IMR-90 (cell line): ENCODE measurements around the gene TMEM238. TPM values are rescaled to one million over a fixed set of nuclear protein-coding genes. Genes with fewer than 3 reads are reported as not detected.

Experiments used
- ATAC-seq: fragments of 200-7000 bp; cut with Tn5 transposase; 2 replicates; pipeline ENCODE4 v1.9.1; 2020; ENCODE audit warnings: low read depth, mild to moderate bottlenecking, moderate library complexity
- BruUV-seq: library from RNA; stranded (reverse); fragments of 400-500 nt; replicated peaks from 2 replicates; lab custom pipeline; 2021; lab: Mats Ljungman, UMichigan
- CTCF ChIA-PET: fragments of 300-600 bp; formaldehyde crosslinking; extraction: SDS; loops from one replicate; lab custom pipeline; 2021; ENCODE audit warnings: antibody characterized with exemption; lab: Yijun Ruan, JAX
- POLR2A ChIA-PET: fragments of 300-600 bp; sonication (Branson Sonifier 250); formaldehyde crosslinking; loops from one replicate; lab custom pipeline; 2022; ENCODE audit warnings: antibody characterized with exemption; ENCODE audit not compliant: unreplicated experiment; lab: Charles Lee
- DNase-seq: peaks from one replicate; pipeline ENCODE4 v3.0.0; 2013
- H2AFZ ChIP-seq: replicated peaks from 2 replicates; pipeline ENCODE3; 2013; ENCODE audit warnings: low read length, mild to moderate bottlenecking; ENCODE audit not compliant: poor library complexity
- H2AK5ac ChIP-seq: 2 replicates; pipeline ENCODE4 v1.6.1; 2013; ENCODE audit warnings: low read depth, low read length, inconsistent platforms
- H2AK9ac ChIP-seq: replicated peaks from 2 replicates; pipeline ENCODE3; 2013; ENCODE audit warnings: mild to moderate bottlenecking, low read depth, low read length, moderate library complexity; ENCODE audit not compliant: poor library complexity
- H2BK120ac ChIP-seq: 2 replicates; pipeline ENCODE4 v1.6.1; 2013; ENCODE audit warnings: low read depth, low read length, inconsistent platforms
- H2BK15ac ChIP-seq: 3 replicates; pipeline ENCODE4 v1.6.1; 2013; ENCODE audit warnings: low read depth, low read length, inconsistent platforms
- H2BK20ac ChIP-seq: 2 replicates; pipeline ENCODE4 v1.6.1; 2013; ENCODE audit warnings: low read depth, mild to moderate bottlenecking, inconsistent platforms, low read length, moderate library complexity
- H2BK5ac ChIP-seq: 2 replicates; pipeline ENCODE4 v1.6.1; 2013; ENCODE audit warnings: mild to moderate bottlenecking, low read depth, low read length, inconsistent platforms; ENCODE audit not compliant: poor library complexity, severe bottlenecking
- H3K14ac ChIP-seq: replicated peaks from 2 replicates; pipeline ENCODE4 v1.6.1; 2013; ENCODE audit warnings: low read depth, low read length, inconsistent platforms
- H3K18ac ChIP-seq: 2 replicates; pipeline ENCODE4 v1.6.1; 2013; ENCODE audit warnings: low read depth, low read length, control low read depth
- H3K23ac ChIP-seq: 2 replicates; pipeline ENCODE4 v1.6.1; 2013; ENCODE audit warnings: low read depth, low read length, inconsistent platforms
- H3K27ac ChIP-seq: 2 replicates; pipeline ENCODE4 v1.5.1; 2013; ENCODE audit warnings: mild to moderate bottlenecking, control low read depth, low read length; ENCODE audit not compliant: insufficient read depth
- H3K27me3 ChIP-seq: 2 replicates; pipeline ENCODE4 v1.6.1; 2013; ENCODE audit warnings: low read length; ENCODE audit not compliant: control insufficient read depth, insufficient read depth
- H3K36me3 ChIP-seq: 2 replicates; pipeline ENCODE4 v1.6.1; 2013; ENCODE audit warnings: low read length, mixed read lengths; ENCODE audit not compliant: control insufficient read depth, insufficient read depth
- H3K4ac ChIP-seq: 2 replicates; pipeline ENCODE4 v1.6.1; 2013; ENCODE audit warnings: low read depth, low read length, inconsistent platforms
- H3K4me1 ChIP-seq: 2 replicates; pipeline ENCODE4 v1.6.1; 2013; ENCODE audit warnings: low read length, mixed read lengths; ENCODE audit not compliant: control insufficient read depth, insufficient read depth
- H3K4me2 ChIP-seq: 2 replicates; pipeline ENCODE4 v1.6.1; 2013; ENCODE audit warnings: low read depth, mild to moderate bottlenecking, control low read depth, low read length, moderate library complexity
- H3K4me3 ChIP-seq: 2 replicates; pipeline ENCODE4 v1.5.1; 2013; ENCODE audit warnings: low read depth, mild to moderate bottlenecking, control low read depth, low read length, moderate library complexity; ENCODE audit not compliant: insufficient read depth
- H3K56ac ChIP-seq: 2 replicates; pipeline ENCODE4 v1.6.1; 2013; ENCODE audit warnings: low read length, inconsistent platforms; ENCODE audit not compliant: insufficient read depth; ENCODE audit errors: extremely low read depth
- H3K79me1 ChIP-seq, 2 experiments: 2 replicates each; pipeline ENCODE4 v1.6.1; 2013; ENCODE audit warnings: low read length in 2 of 2, inconsistent platforms in 1 of 2, low read depth in 1 of 2
- H3K9ac ChIP-seq: 2 replicates; pipeline ENCODE4 v1.6.1; 2013; ENCODE audit warnings: low read depth, low read length, control low read depth
- H3K9me1 ChIP-seq: 2 replicates; pipeline ENCODE4 v1.6.1; 2013; ENCODE audit warnings: low read length, inconsistent platforms; ENCODE audit not compliant: insufficient read depth
- H3K9me3 ChIP-seq: 2 replicates; pipeline ENCODE4 v1.6.1; 2013; ENCODE audit warnings: low read length; ENCODE audit not compliant: control insufficient read depth, insufficient read depth
- H4K20me1 ChIP-seq: 2 replicates; pipeline ENCODE4 v1.6.1; 2013; ENCODE audit warnings: low read length, inconsistent platforms; ENCODE audit not compliant: insufficient read depth
- H4K5ac ChIP-seq: 2 replicates; pipeline ENCODE4 v1.6.1; 2013; ENCODE audit warnings: mild to moderate bottlenecking, low read depth, low read length, control low read depth
- H4K8ac ChIP-seq, 2 experiments: 2 replicates each; pipeline ENCODE4 v1.6.1; 2013; ENCODE audit warnings: low read depth in 2 of 2, low read length in 2 of 2, control low read depth in 1 of 2, inconsistent platforms in 1 of 2
- H4K91ac ChIP-seq: 2 replicates; pipeline ENCODE4 v1.6.1; 2013; ENCODE audit warnings: low read depth, low read length, inconsistent platforms; ENCODE audit not compliant: insufficient read depth
- BHLHE40 ChIP-seq: fragments of 150-350 bp; IDR thresholded peaks from 2 replicates; pipeline ENCODE4 v1.6.1; 2016; ENCODE audit warnings: mild to moderate bottlenecking, low read depth, low read length
- CEBPB ChIP-seq: IDR thresholded peaks from 2 replicates; pipeline ENCODE4 v1.6.1; 2012; ENCODE audit warnings: low read depth, low read length, improper control_type of control experiment
- CHD1 ChIP-seq: IDR thresholded peaks from 2 replicates; pipeline ENCODE4 v1.6.1; 2012; ENCODE audit warnings: low read depth, low read length, improper control_type of control experiment
- CTCF ChIP-seq: conservative IDR thresholded peaks from 2 replicates; pipeline ENCODE4 v1.5.1; 2012; ENCODE audit warnings: mild to moderate bottlenecking, low read depth, low read length, improper control_type of control experiment
- FOS ChIP-seq: fragments of 150-350 bp; IDR thresholded peaks from 2 replicates; pipeline ENCODE4 v1.6.1; 2016; ENCODE audit warnings: low read depth, low read length
- MAFK ChIP-seq: IDR thresholded peaks from 2 replicates; pipeline ENCODE4 v1.6.1; 2012; ENCODE audit warnings: low read depth, low read length, improper control_type of control experiment
- MAZ ChIP-seq: IDR thresholded peaks from 2 replicates; pipeline ENCODE4 v1.6.1; 2012; ENCODE audit warnings: low read depth, mild to moderate bottlenecking, low read length, improper control_type of control experiment, moderate library complexity, borderline replicate concordance
- MXI1 ChIP-seq: IDR thresholded peaks from 2 replicates; pipeline ENCODE4 v1.6.1; 2012; ENCODE audit warnings: low read depth, mild to moderate bottlenecking, low read length, moderate library complexity, borderline replicate concordance
- NFE2L2 ChIP-seq: fragments of 150-350 bp; IDR thresholded peaks from 2 replicates; pipeline ENCODE4 v1.6.1; 2016; ENCODE audit warnings: low read depth, mild to moderate bottlenecking, low read length
- RCOR1 ChIP-seq: IDR thresholded peaks from 2 replicates; pipeline ENCODE4 v1.6.1; 2012; ENCODE audit warnings: mild to moderate bottlenecking, low read length, improper control_type of control experiment; ENCODE audit not compliant: insufficient replicate concordance
- RFX5 ChIP-seq: IDR thresholded peaks from 2 replicates; pipeline ENCODE4 v1.8.0; 2012; ENCODE audit warnings: low read depth, mild to moderate bottlenecking, low read length, moderate library complexity
- SMC3 ChIP-seq: fragments of 150-350 bp; IDR thresholded peaks from 2 replicates; pipeline ENCODE4 v1.6.1; 2016; ENCODE audit warnings: low read depth, mild to moderate bottlenecking, antibody characterized with exemption, low read length, moderate library complexity
- WGBS, 2 experiments: methylation state at CpG; one replicate each; pipeline versions ENCODE4 v1.1.5 to v1.1.7; 2013; ENCODE audit warnings: missing lambda C conversion rate in 2 of 2; ENCODE audit not compliant: insufficient read length in 1 of 2; ENCODE audit errors: extremely low coverage in 2 of 2; 5-methylcytosine and 5-hydroxymethylcytosine counted together
- dilution Hi-C: fragments of 300-500 bp; cut with HindIII; formaldehyde crosslinking; loops from one replicate; pipeline ENCODE4 v1.14.3; 2018; ENCODE audit warnings: low sequenced_read_pairs; ENCODE audit not compliant: unreplicated experiment
- in situ Hi-C: fragments of 300-500 bp; cut with MboI; formaldehyde crosslinking; loops from 3 replicates; pipeline ENCODE4 v1.14.3; 2019; ENCODE audit warnings: low sequenced_read_pairs, inconsistent platforms, mixed read lengths
- intact Hi-C: fragments of 100-400 bp; cut with micrococcal nuclease; formaldehyde crosslinking; loops from 2 replicates; pipeline ENCODE4 v1.10.0; 2022
- polyA plus RNA-seq, 3 experiments: library from polyadenylated mRNA; depleted of rRNA; stranded (reverse); fragments of >200 nt; gene quantifications; 2 replicates each; pipeline ENCODE4 v1.2.3, GENCODE V29; 2012; ENCODE audit warnings: low replicate concordance in 1 of 3
- total RNA-seq: library from RNA; depleted of rRNA; stranded (reverse); fragments of >200 nt; gene quantifications from 2 replicates; pipeline ENCODE4 v1.2.3, GENCODE V29; 2012
- TF ChIP-seq, protein P1 (sequence below): fragments of 150-350 bp; IDR thresholded peaks from 2 replicates; pipeline ENCODE4 v1.6.1; 2017; ENCODE audit warnings: mild to moderate bottlenecking, antibody characterized with exemption, low read length, low read depth
- TF ChIP-seq, protein P2 (sequence below): fragments of 150-350 bp; IDR thresholded peaks from 2 replicates; pipeline ENCODE4 v1.6.1; 2016; ENCODE audit warnings: low read depth, mild to moderate bottlenecking, low read length, moderate library complexity, borderline replicate concordance

TMEM238 gene
- total and polyA plus RNA-seq, 2 of the 4 experiments (the other 2 are of a cell fraction): not detected

- Histone ChIP-seq H3K79me1 (no peaks in the 10 kb centered on the region), H4K8ac (no peak overlapping the region), H4K5ac (no peak overlapping the region), H3K56ac (no peak overlapping the region), H2BK20ac (no peak overlapping the region), H3K4ac (no peak overlapping the region), H3K14ac (no peak overlapping the region), H3K4me2 (no peak overlapping the region), H3K27ac (no peak overlapping the region), H3K9me1 (peaks cover 4% of the 10 kb centered on the region; the same call in 1 of the 2 replicates), H3K4me3 (no peak overlapping the region), H4K20me1 (no peaks in the 10 kb centered on the region), H3K36me3 (no peaks in the 10 kb centered on the region), H2BK5ac (no peak overlapping the region), H3K9ac (no peak overlapping the region), H2AFZ (no peak overlapping the region), H4K91ac (no peak overlapping the region), H3K23ac (no peak overlapping the region), H2AK9ac (no peak overlapping the region), H2BK15ac (no peak overlapping the region), H2AK5ac (no peak overlapping the region), H3K9me3 (no peaks in the 10 kb centered on the region), H2BK120ac (no peak overlapping the region), H3K4me1 (peaks cover 2% of the 10 kb centered on the region), H3K18ac (no peak overlapping the region), H3K27me3 (peaks cover 8% of the 10 kb centered on the region)
- BruUV-seq: no TSS peak
- CTCF ChIA-PET: no interaction called here
- dilution Hi-C loops: no loop called here
- ATAC-seq: no peak
- 81% methylated on average over 8 of the region's 11 CpGs; no CpG with 5 or more reads in 1 of the 2 experiments for WGBS, 2 experiments
- in situ Hi-C loops: no loop called here
- TF ChIP-seq RCOR1 (no peak), NFE2L2 (no peak), MAFK (no peak), MAZ (no peak), RFX5 (no peak), BHLHE40 (no peak), CEBPB (no peak), SMC3 (no peak), CTCF (no peak), FOS (no peak), MXI1 (no peak), CHD1 (no peak)
- TF ChIP-seq, protein P1, sequence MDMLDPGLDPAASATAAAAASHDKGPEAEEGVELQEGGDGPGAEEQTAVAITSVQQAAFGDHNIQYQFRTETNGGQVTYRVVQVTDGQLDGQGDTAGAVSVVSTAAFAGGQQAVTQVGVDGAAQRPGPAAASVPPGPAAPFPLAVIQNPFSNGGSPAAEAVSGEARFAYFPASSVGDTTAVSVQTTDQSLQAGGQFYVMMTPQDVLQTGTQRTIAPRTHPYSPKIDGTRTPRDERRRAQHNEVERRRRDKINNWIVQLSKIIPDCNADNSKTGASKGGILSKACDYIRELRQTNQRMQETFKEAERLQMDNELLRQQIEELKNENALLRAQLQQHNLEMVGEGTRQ: no peak
- TF ChIP-seq, protein P2, sequence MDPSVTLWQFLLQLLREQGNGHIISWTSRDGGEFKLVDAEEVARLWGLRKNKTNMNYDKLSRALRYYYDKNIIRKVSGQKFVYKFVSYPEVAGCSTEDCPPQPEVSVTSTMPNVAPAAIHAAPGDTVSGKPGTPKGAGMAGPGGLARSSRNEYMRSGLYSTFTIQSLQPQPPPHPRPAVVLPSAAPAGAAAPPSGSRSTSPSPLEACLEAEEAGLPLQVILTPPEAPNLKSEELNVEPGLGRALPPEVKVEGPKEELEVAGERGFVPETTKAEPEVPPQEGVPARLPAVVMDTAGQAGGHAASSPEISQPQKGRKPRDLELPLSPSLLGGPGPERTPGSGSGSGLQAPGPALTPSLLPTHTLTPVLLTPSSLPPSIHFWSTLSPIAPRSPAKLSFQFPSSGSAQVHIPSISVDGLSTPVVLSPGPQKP: no peak
- POLR2A ChIA-PET: interaction anchor here (0.6 kb wide), 1 partner anchor 21 kb away, joined by 3 read pairs; no protein-coding TSS in a partner anchor
- intact Hi-C loops: no loop called here
- no peak for DNase-seq
These were observed 50.2 kb downstream of the TMEM238 start for GRCh38 chr19:55333870-55334269.
